ENCODE data around the gene ROR2.
A peak's percentile ranks its signal among the peaks of the same experiment; 100 is the strongest.

ROR2 gene

DNA sequence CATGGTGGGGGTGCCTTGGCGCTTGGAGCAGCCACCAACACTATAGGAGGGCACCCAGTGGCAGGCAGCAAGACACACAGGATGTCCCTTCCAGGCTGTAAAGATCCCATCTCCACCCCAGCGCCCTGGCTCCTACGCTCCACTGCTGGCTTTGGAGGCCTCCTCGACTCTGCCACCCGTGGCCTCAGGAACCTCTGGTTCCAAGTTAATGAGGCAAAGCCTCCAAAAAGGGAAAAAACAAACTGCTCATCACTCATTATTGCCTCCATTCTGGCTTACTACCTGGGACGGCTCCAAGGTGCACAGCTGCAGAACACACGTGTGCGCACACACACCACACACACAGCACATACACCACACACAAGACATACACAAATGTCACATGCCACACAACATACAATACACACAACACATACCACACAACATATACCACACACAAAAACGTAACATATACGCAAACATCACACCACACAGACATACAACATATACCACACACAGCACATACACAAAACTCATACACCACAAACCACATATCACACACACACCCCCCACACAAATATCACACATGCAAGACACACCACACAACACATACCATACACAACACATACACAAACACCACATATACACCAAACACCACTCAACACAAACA lies 45.3 kb downstream of the ROR2 start:
- Histone ChIP-seq H3K9ac (ENCODE audit: low read depth, low read length, poor library complexity) (no peak overlapping the region), H3K9me3 (replicated peaks in 1 of 2; ENCODE audit: control insufficient read depth in 2 of 2, insufficient read depth in 1 of 2, low read depth in 1 of 2, low read length in 2 of 2) (no peaks in the 10 kb centered on the region), H3K4ac (ENCODE audit: low read length) (no peak overlapping the region), H3K27ac (replicated peaks; ENCODE audit: low read length) (no peak overlapping the region), H3K4me3 (ENCODE audit: low read length in 2 of 2) (peak overlapping the region in 1 of 2 donors; percentile 61), H2BK12ac (ENCODE audit: low read length) (no peak overlapping the region), H2BK15ac (ENCODE audit: low read length) (no peak overlapping the region), H3K27me3 (ENCODE audit: control insufficient read depth in 3 of 3, insufficient read depth in 3 of 3, low read depth in 1 of 3, low read length in 3 of 3) (no peaks in the 10 kb centered on the region), H2BK5ac (ENCODE audit: low read length) (no peak overlapping the region), H3K23ac (ENCODE audit: low read depth, low read length, poor library complexity) (no peak overlapping the region), H3K4me1 (ENCODE audit: control insufficient read depth in 2 of 2, insufficient read depth in 1 of 2, low read depth in 1 of 2, low read length in 2 of 2) (peaks cover 19 to 31% of the 10 kb centered on the region in 2 donors), H4K8ac (ENCODE audit: low read depth, low read length) (no peak overlapping the region), H3K79me1 (ENCODE audit: low read depth, low read length) (peaks cover 15% of the 10 kb centered on the region), H2AK5ac (ENCODE audit: low read depth, low read length) (peak overlapping the region; percentile 78), H3K4me2 (ENCODE audit: insufficient read depth, low read length, poor library complexity, severe bottlenecking) (no peak overlapping the region), H2BK120ac (ENCODE audit: low read depth, low read length) (no peak overlapping the region), H3K36me3 (replicated peaks in 1 of 2; ENCODE audit: control insufficient read depth in 2 of 2, insufficient read depth in 2 of 2, low read length in 2 of 2) (no peaks in the 10 kb centered on the region), H3K14ac (ENCODE audit: low read length) (no peak overlapping the region), H4K91ac (ENCODE audit: low read depth, low read length, poor library complexity) (no peak overlapping the region), H2AFZ (ENCODE audit: low read length) (no peak overlapping the region), H3K18ac (ENCODE audit: low read length) (peak overlapping the region; percentile 78)
- no peak for DNase-seq (ENCODE audit: low spot score)
- 100% methylated on average over 1 to 2 of the region's 10 CpGs for WGBS, 2 donors (ENCODE audit: extremely low coverage in 2 of 2, insufficient read length in 2 of 2, insufficient replicate concordance in 1 of 2)

- Histone ChIP-seq H3K27me3 (ENCODE audit: control insufficient read depth in 3 of 3, insufficient read depth in 3 of 3, low read depth in 1 of 3, low read length in 3 of 3) (no peaks in the 10 kb centered on the region), H3K79me1 (ENCODE audit: low read depth, low read length) (peaks cover 23% of the 10 kb centered on the region), H3K36me3 (replicated peaks in 1 of 2; ENCODE audit: control insufficient read depth in 2 of 2, insufficient read depth in 2 of 2, low read length in 2 of 2) (no peaks in the 10 kb centered on the region), H2BK15ac (ENCODE audit: low read length) (no peak overlapping the region), H3K27ac (replicated peaks; ENCODE audit: low read length) (no peak overlapping the region), H3K9ac (ENCODE audit: low read depth, low read length, poor library complexity) (no peak overlapping the region), H3K4me2 (ENCODE audit: insufficient read depth, low read length, poor library complexity, severe bottlenecking) (no peak overlapping the region), H4K8ac (ENCODE audit: low read depth, low read length) (no peak overlapping the region), H2BK12ac (ENCODE audit: low read length) (no peak overlapping the region), H2AFZ (ENCODE audit: low read length) (no peak overlapping the region), H2BK120ac (ENCODE audit: low read depth, low read length) (no peak overlapping the region), H3K4ac (ENCODE audit: low read length) (no peak overlapping the region), H3K4me1 (ENCODE audit: control insufficient read depth in 2 of 2, insufficient read depth in 1 of 2, low read depth in 1 of 2, low read length in 2 of 2) (peaks cover 31 to 44% of the 10 kb centered on the region in 2 donors), H2BK5ac (ENCODE audit: low read length) (no peak overlapping the region), H3K14ac (ENCODE audit: low read length) (no peak overlapping the region), H3K9me3 (replicated peaks in 1 of 2; ENCODE audit: control insufficient read depth in 2 of 2, insufficient read depth in 1 of 2, low read depth in 1 of 2, low read length in 2 of 2) (no peaks in the 10 kb centered on the region), H3K4me3 (ENCODE audit: low read length in 2 of 2) (no peak overlapping the region), H3K18ac (ENCODE audit: low read length) (no peak overlapping the region), H4K91ac (ENCODE audit: low read depth, low read length, poor library complexity) (no peak overlapping the region), H3K23ac (ENCODE audit: low read depth, low read length, poor library complexity) (no peak overlapping the region), H2AK5ac (ENCODE audit: low read depth, low read length) (no peak overlapping the region)
- no CpG with 5 or more reads among the region's 12 CpGs for WGBS, 2 donors (ENCODE audit: extremely low coverage in 2 of 2, insufficient read length in 2 of 2, insufficient replicate concordance in 1 of 2)
- DNase-seq (ENCODE audit: low spot score): no peak
These were observed 46.7 kb downstream of the ROR2 start for GRCh38 chr9:91903126-91903911.

DNA sequence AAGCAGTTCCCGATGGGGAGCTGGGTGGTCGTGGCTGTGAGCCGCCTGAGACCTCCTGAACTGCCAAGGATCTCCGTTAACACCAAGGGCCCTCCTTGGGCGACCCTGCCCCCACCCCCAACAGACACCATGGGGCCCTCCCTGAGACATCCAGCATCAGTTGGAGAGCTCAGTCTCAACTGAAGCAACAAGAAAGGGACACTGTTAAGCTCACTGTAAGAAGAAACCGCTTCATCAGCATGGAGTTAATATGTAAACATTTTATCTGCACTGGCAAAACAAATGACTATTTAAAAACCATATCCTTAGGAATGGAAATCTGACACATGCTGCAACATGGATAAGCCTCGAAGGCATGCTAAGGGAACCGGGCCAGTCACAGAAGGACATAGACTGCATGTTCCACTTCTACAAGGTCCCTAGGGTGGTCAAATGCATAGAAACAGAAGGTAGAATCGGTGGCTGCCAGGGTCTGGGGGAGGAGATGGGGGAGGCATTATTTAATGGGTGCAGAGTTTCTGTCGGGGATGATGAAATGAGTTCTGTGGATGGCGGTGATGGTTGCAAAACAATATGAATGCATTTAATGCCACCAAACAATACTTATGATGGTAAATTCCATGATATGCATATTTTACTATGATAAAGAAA lies 47.4 kb downstream of the ROR2 start:
- H2BK120ac ChIP-seq (ENCODE audit: low read depth, low read length): no peak overlapping the region
- H3K27ac ChIP-seq (replicated peaks; ENCODE audit: low read length): no peak overlapping the region
- H3K4me1 ChIP-seq (ENCODE audit: control insufficient read depth in 2 of 2, insufficient read depth in 1 of 2, low read depth in 1 of 2, low read length in 2 of 2): peaks cover 26 to 38% of the 10 kb centered on the region in 2 donors
- H2BK5ac ChIP-seq (ENCODE audit: low read length): no peak overlapping the region
- no peak overlapping the region for H2BK12ac ChIP-seq (ENCODE audit: low read length)
- WGBS, 2 donors (ENCODE audit: extremely low coverage in 2 of 2, insufficient read length in 2 of 2, insufficient replicate concordance in 1 of 2): no CpG with 5 or more reads among the region's 11 CpGs
- H3K23ac ChIP-seq (ENCODE audit: low read depth, low read length, poor library complexity): no peak overlapping the region
- no peaks in the 10 kb centered on the region for H3K27me3 ChIP-seq (ENCODE audit: control insufficient read depth in 3 of 3, insufficient read depth in 3 of 3, low read depth in 1 of 3, low read length in 3 of 3)
- no peak overlapping the region for H3K9ac ChIP-seq (ENCODE audit: low read depth, low read length, poor library complexity)
- no peak overlapping the region for H3K4me2 ChIP-seq (ENCODE audit: insufficient read depth, low read length, poor library complexity, severe bottlenecking)
- peak overlapping the region; percentile 36 for H3K18ac ChIP-seq (ENCODE audit: low read length)
- no peak overlapping the region for H3K14ac ChIP-seq (ENCODE audit: low read length)
- H3K9me3 ChIP-seq (replicated peaks in 1 of 2; ENCODE audit: control insufficient read depth in 2 of 2, insufficient read depth in 1 of 2, low read depth in 1 of 2, low read length in 2 of 2): no peaks in the 10 kb centered on the region
- DNase-seq (ENCODE audit: low spot score): no peak
- no peak overlapping the region for H3K4me3 ChIP-seq (ENCODE audit: low read length in 2 of 2)
- no peak overlapping the region for H2AK5ac ChIP-seq (ENCODE audit: low read depth, low read length)
- no peak overlapping the region for H4K8ac ChIP-seq (ENCODE audit: low read depth, low read length)
- H3K36me3 ChIP-seq (replicated peaks in 1 of 2; ENCODE audit: control insufficient read depth in 2 of 2, insufficient read depth in 2 of 2, low read length in 2 of 2): no peaks in the 10 kb centered on the region
- no peak overlapping the region for H3K4ac ChIP-seq (ENCODE audit: low read length)
- H4K91ac ChIP-seq (ENCODE audit: low read depth, low read length, poor library complexity): no peak overlapping the region
- H2AFZ ChIP-seq (ENCODE audit: low read length): no peak overlapping the region
- H3K79me1 ChIP-seq (ENCODE audit: low read depth, low read length): peaks cover 23% of the 10 kb centered on the region
- H2BK15ac ChIP-seq (ENCODE audit: low read length): no peak overlapping the region

DNA sequence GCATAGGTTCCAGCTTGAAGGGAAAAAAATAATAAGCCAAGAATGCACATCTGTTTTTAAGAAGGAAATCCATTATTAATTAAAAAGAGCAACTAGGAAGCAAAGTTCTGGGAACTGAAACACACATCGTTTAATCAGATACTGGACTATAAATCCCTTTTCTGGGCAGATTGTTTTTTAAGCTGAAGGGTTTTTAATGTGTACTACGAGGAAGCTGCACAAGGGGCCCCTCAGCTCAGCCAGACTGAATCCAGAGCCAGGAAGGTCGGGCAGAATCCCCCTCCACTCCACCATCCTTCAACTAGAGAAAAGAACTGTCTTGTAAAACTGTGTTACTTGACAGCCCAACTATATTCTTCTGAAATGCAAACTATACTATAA lies 49.2 kb downstream of the ROR2 start:
- H2BK15ac ChIP-seq (ENCODE audit: low read length): no peak overlapping the region
- no peak overlapping the region for H2AK5ac ChIP-seq (ENCODE audit: low read depth, low read length)
- H4K91ac ChIP-seq (ENCODE audit: low read depth, low read length, poor library complexity): no peak overlapping the region
- H3K9me3 ChIP-seq (replicated peaks in 1 of 2; ENCODE audit: control insufficient read depth in 2 of 2, insufficient read depth in 1 of 2, low read depth in 1 of 2, low read length in 2 of 2): no peaks in the 10 kb centered on the region
- H3K27me3 ChIP-seq (ENCODE audit: control insufficient read depth in 3 of 3, insufficient read depth in 3 of 3, low read depth in 1 of 3, low read length in 3 of 3): no peaks in the 10 kb centered on the region
- H3K36me3 ChIP-seq (replicated peaks in 1 of 2; ENCODE audit: control insufficient read depth in 2 of 2, insufficient read depth in 2 of 2, low read length in 2 of 2): no peaks in the 10 kb centered on the region
- no peak overlapping the region for H3K4me3 ChIP-seq (ENCODE audit: low read length in 2 of 2)
- no CpG with 5 or more reads among the region's 3 CpGs for WGBS, 2 donors (ENCODE audit: extremely low coverage in 2 of 2, insufficient read length in 2 of 2, insufficient replicate concordance in 1 of 2)
- no peak overlapping the region for H3K18ac ChIP-seq (ENCODE audit: low read length)
- peaks cover 18% of the 10 kb centered on the region for H3K79me1 ChIP-seq (ENCODE audit: low read depth, low read length)
- H3K14ac ChIP-seq (ENCODE audit: low read length): no peak overlapping the region
- H2BK12ac ChIP-seq (ENCODE audit: low read length): no peak overlapping the region
- H2AFZ ChIP-seq (ENCODE audit: low read length): no peak overlapping the region
- H2BK120ac ChIP-seq (ENCODE audit: low read depth, low read length): no peak overlapping the region
- H3K4me1 ChIP-seq (ENCODE audit: control insufficient read depth in 2 of 2, insufficient read depth in 1 of 2, low read depth in 1 of 2, low read length in 2 of 2): peaks cover 25 to 30% of the 10 kb centered on the region in 2 donors
- H3K9ac ChIP-seq (ENCODE audit: low read depth, low read length, poor library complexity): no peak overlapping the region
- H4K8ac ChIP-seq (ENCODE audit: low read depth, low read length): no peak overlapping the region
- no peak for DNase-seq (ENCODE audit: low spot score)
- no peak overlapping the region for H3K27ac ChIP-seq (replicated peaks; ENCODE audit: low read length)
- no peak overlapping the region for H3K4ac ChIP-seq (ENCODE audit: low read length)
- no peak overlapping the region for H3K4me2 ChIP-seq (ENCODE audit: insufficient read depth, low read length, poor library complexity, severe bottlenecking)
- H3K23ac ChIP-seq (ENCODE audit: low read depth, low read length, poor library complexity): no peak overlapping the region
- H2BK5ac ChIP-seq (ENCODE audit: low read length): no peak overlapping the region
